ENCODE data around the gene KIFC1.

GRCh38 chr6:33441457-33441856, 49.8 kb downstream of the KIFC1 start:
- no peak for TF ChIP-seq POLR2A (IDR thresholded peaks at IDR 0.05)
- no peak for TF ChIP-seq CTCF (IDR thresholded peaks at IDR 0.05)

Data from lower leg skin (tissue), 3 donors.